Measurements from ENCODE around the gene RGL3. TPM values are rescaled to one million over a fixed set of nuclear protein-coding genes. Genes with fewer than 3 reads are reported as not detected.

The RGL3 gene
- total and polyA plus RNA-seq, 2 of the 4 experiments (the other 2 are of a cell fraction): 0.18 to 0.62 TPM

GRCh38 chr19:11370744-11371143, 48.4 kb downstream of the RGL3 start:
- Histone ChIP-seq H3K18ac (ENCODE audit: low read depth, low read length) (no peak overlapping the region), H3K23ac (ENCODE audit: low read depth, low read length) (no peak overlapping the region), H3K56ac (ENCODE audit: extremely low read depth, insufficient read depth, low read length) (no peak overlapping the region), H2BK120ac (ENCODE audit: low read depth, low read length) (no peak overlapping the region), H3K4me3 (ENCODE audit: insufficient read depth, low read depth, low read length) (no peak overlapping the region), H3K4ac (ENCODE audit: low read depth, low read length) (no peak overlapping the region), H3K4me2 (ENCODE audit: low read depth, low read length) (no peak overlapping the region), H4K5ac (ENCODE audit: low read depth, low read length) (no peak overlapping the region), H3K4me1 (ENCODE audit: control insufficient read depth, insufficient read depth, low read length) (peaks cover 5% of the 10 kb centered on the region), H3K79me1 (ENCODE audit: low read depth in 1 of 2, low read length in 2 of 2) (peaks cover 0 to 14% of the 10 kb centered on the region in 2 experiments; a peak in 2 of 4 replicates), H2BK5ac (ENCODE audit: low read depth, low read length, poor library complexity, severe bottlenecking) (no peak overlapping the region), H3K36me3 (ENCODE audit: control insufficient read depth, insufficient read depth, low read length) (peaks cover 5% of the 10 kb centered on the region), H4K91ac (ENCODE audit: insufficient read depth, low read depth, low read length) (no peak overlapping the region), H2BK20ac (ENCODE audit: low read depth, low read length) (no peak overlapping the region), H3K9me1 (ENCODE audit: insufficient read depth, low read length) (peaks cover 14% of the 10 kb centered on the region), H3K27ac (ENCODE audit: insufficient read depth, low read length) (no peak overlapping the region), H4K8ac (ENCODE audit: low read depth in 2 of 2, low read length in 2 of 2) (no peak overlapping the region), H2AFZ (replicated peaks; ENCODE audit: low read length, poor library complexity) (no peak overlapping the region), H3K27me3 (ENCODE audit: control insufficient read depth, insufficient read depth, low read length) (no peaks in the 10 kb centered on the region), H2AK9ac (replicated peaks; ENCODE audit: low read depth, low read length, poor library complexity) (no peak overlapping the region), H4K20me1 (ENCODE audit: insufficient read depth, low read length) (peaks cover 2% of the 10 kb centered on the region; the same call in 1 of the 2 replicates), H3K9ac (ENCODE audit: low read depth, low read length) (no peak overlapping the region), H2AK5ac (ENCODE audit: low read depth, low read length) (no peak overlapping the region), H2BK15ac (ENCODE audit: low read depth, low read length) (no peak overlapping the region), H3K9me3 (ENCODE audit: control insufficient read depth, insufficient read depth, low read length) (no peaks in the 10 kb centered on the region), H3K14ac (replicated peaks; ENCODE audit: low read depth, low read length) (no peak overlapping the region)
- WGBS, 2 experiments (ENCODE audit: extremely low coverage in 2 of 2, insufficient read length in 1 of 2): 82% methylated on average over 2 of the region's 2 CpGs; no CpG with 5 or more reads in 1 of the 2 experiments
- DNase-seq (no peak), ATAC-seq (ENCODE audit: low read depth) (no peak)
- intact Hi-C loops (cut with micrococcal nuclease) (no loop called here), in situ Hi-C loops (cut with MboI; ENCODE audit: low sequenced_read_pairs) (no loop called here), dilution Hi-C loops (cut with HindIII; ENCODE audit: low sequenced_read_pairs, unreplicated experiment) (no loop called here)
- CTCF ChIA-PET: no interaction called here
- POLR2A ChIA-PET (ENCODE audit: unreplicated experiment): interaction anchor here (0.5 kb wide), 1 partner anchor 82 kb away, joined by 12 read pairs; no protein-coding TSS in a partner anchor
- TF ChIP-seq USF2 (IDR thresholded peaks at IDR 0.05; ENCODE audit: low read depth, low read length) (no peak), MAZ (IDR thresholded peaks at IDR 0.05; ENCODE audit: borderline replicate concordance, low read depth, low read length) (no peak), SMC3 (IDR thresholded peaks at IDR 0.05; ENCODE audit: low read depth, low read length) (no peak), RAD21 (IDR thresholded peaks at IDR 0.05; ENCODE audit: low read length) (no peak), NFE2L2 (IDR thresholded peaks at IDR 0.05; ENCODE audit: low read depth, low read length) (no peak), ELK1 (IDR thresholded peaks at IDR 0.05; ENCODE audit: borderline replicate concordance, low read depth, low read length) (no peak), CEBPB (IDR thresholded peaks at IDR 0.05; ENCODE audit: low read depth, low read length) (no peak), CHD1 (IDR thresholded peaks at IDR 0.05; ENCODE audit: low read depth, low read length) (no peak), RCOR1 (IDR thresholded peaks at IDR 0.05; ENCODE audit: insufficient replicate concordance, low read length) (no peak), FOS (IDR thresholded peaks at IDR 0.05; ENCODE audit: low read depth, low read length) (no peak)
- BruUV-seq (replicated peaks): no TSS peak

All from IMR-90 (cell line).